Ascending aorta (tissue), 2 donors: ENCODE data around the gene ENPP7. TPM values are rescaled to one million over a fixed set of nuclear protein-coding genes. Genes with fewer than 3 reads are reported as not detected.
A peak's percentile ranks its signal among the peaks of the same experiment; 100 is the strongest.

Source experiments
- DNase-seq, 2 donors: peaks; one replicate each; pipeline ENCODE4 v3.0.0-alpha.2; 2019; ENCODE audit warnings: low spot score in 2 of 2
- H3K27ac ChIP-seq, 2 donors: fragments of 200-600 bp; sonication (generic); one replicate each; pipeline ENCODE4 v1.5.1; 2016 to 2017; ENCODE audit warnings: mild to moderate bottlenecking in 1 of 2
- H3K27me3 ChIP-seq: fragments of 200-600 bp; sonication (generic); one replicate; pipeline ENCODE4 v1.5.1; 2017
- H3K36me3 ChIP-seq, 2 donors: fragments of 200-600 bp; sonication (generic); one replicate each; pipeline ENCODE4 v1.5.1; 2016
- H3K4me1 ChIP-seq, 2 donors: fragments of 200-600 bp; sonication (generic); one replicate each; pipeline ENCODE4 v1.5.1; 2016 to 2017; ENCODE audit warnings: mild to moderate bottlenecking in 1 of 2
- H3K4me3 ChIP-seq, 2 donors: fragments of 200-600 bp; sonication (generic); one replicate each; pipeline ENCODE4 v1.5.1; 2016 to 2017; ENCODE audit warnings: mild to moderate bottlenecking in 1 of 2
- H3K9me3 ChIP-seq, 2 donors: fragments of 200-600 bp; sonication (generic); one replicate each; pipeline ENCODE4 v1.5.1; 2016
- intact Hi-C: fragments of 100-400 bp; cut with DNase I; formaldehyde crosslinking; loops from one replicate; pipeline ENCODE4 v1.15.1; 2023
- total RNA-seq: library from RNA; depleted of rRNA; stranded (reverse); fragments of >200 nt; gene quantifications from one replicate; pipeline ENCODE4 v1.1.0, GENCODE V29; 2016
- TF ChIP-seq, protein P1 (sequence below), 3 experiments: fragments of 200-600 bp in 2 of 3; fragments of 450-650 bp in 1 of 3; sonication (generic) in 2 of 3; IDR thresholded peaks; one replicate each; pipeline ENCODE4 v1.5.1; 2016 to 2019; ENCODE audit warnings: antibody characterized with exemption in 3 of 3, mild to moderate bottlenecking in 1 of 3, moderate library complexity in 1 of 3

Gene ENPP7
- total RNA-seq, 1 donor from 2014 or later: 2.2 TPM

- H3K4me1 ChIP-seq: no peaks in the 10 kb centered on the region
- intact Hi-C loops: loop anchor here (10.0 kb wide), 1 partner anchor 301 kb away; no protein-coding TSS in a partner anchor
- no peak overlapping the region for H3K4me3 ChIP-seq
- H3K9me3 ChIP-seq: no peaks in the 10 kb centered on the region
- peaks cover 7% of the 10 kb centered on the region for H3K27me3 ChIP-seq
- H3K27ac ChIP-seq: no peak overlapping the region
- DNase-seq: no peak
- H3K36me3 ChIP-seq: no peaks in the 10 kb centered on the region
- TF ChIP-seq, protein P1, sequence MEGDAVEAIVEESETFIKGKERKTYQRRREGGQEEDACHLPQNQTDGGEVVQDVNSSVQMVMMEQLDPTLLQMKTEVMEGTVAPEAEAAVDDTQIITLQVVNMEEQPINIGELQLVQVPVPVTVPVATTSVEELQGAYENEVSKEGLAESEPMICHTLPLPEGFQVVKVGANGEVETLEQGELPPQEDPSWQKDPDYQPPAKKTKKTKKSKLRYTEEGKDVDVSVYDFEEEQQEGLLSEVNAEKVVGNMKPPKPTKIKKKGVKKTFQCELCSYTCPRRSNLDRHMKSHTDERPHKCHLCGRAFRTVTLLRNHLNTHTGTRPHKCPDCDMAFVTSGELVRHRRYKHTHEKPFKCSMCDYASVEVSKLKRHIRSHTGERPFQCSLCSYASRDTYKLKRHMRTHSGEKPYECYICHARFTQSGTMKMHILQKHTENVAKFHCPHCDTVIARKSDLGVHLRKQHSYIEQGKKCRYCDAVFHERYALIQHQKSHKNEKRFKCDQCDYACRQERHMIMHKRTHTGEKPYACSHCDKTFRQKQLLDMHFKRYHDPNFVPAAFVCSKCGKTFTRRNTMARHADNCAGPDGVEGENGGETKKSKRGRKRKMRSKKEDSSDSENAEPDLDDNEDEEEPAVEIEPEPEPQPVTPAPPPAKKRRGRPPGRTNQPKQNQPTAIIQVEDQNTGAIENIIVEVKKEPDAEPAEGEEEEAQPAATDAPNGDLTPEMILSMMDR (IDR thresholded peaks at IDR 0.05): no peak
Measured at GRCh38 chr17:79705674-79706073, 25.1 kb upstream of the ENPP7 start.

DNA sequence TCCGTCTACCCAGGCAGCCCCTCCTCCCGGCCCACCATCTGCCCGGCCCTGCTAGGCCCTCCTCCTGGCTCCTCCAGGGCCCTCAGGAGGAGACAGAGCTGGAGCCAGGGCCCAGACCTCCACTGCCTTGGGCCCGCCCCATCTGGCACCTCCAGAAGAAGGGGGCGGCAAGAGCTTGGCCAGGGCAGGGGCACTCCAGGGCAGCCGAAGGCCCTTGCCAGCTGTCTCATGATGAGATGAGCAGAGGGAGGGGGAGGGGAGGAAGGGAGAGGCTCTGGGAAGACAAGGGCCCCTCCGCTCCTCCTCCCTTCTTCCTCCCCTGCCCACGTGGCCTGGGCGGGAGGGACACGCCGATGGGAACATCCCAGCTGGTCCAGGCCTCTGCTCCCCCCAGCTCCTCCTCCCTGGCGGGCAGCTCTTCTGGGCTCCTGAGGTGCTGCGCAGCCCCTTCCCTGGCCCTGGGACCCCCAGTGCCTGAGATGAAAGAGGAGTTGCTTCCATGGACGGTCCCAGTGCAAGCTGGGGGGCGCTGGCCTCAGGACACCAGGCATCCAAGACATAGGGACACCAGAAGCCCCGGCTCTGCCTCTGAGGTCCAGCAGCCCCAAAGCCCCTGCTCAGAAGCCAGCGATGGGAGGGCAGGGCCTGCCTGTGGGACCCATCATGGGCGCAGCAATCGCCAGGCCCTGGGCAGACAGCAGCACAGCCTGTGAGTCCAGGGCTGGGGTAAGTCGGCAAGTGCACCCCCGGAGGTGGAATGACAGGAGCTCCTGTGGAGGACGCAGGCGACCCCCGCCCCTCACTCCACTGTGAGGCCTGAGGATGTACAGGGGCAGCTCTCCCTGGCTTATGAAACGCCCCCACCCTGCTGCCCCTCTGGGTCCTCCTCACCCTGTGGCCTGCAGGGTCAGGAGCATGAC, 23.6 kb upstream of the ENPP7 start:
- no peaks in the 10 kb centered on the region for H3K9me3 ChIP-seq
- no peak overlapping the region for H3K4me3 ChIP-seq
- no peak overlapping the region for H3K27ac ChIP-seq
- H3K4me1 ChIP-seq: no peaks in the 10 kb centered on the region
- TF ChIP-seq, protein P1 (IDR thresholded peaks at IDR 0.05): no peak
- DNase-seq: no peak
- H3K27me3 ChIP-seq: peaks cover under 1% of the 10 kb centered on the region
- H3K36me3 ChIP-seq: no peaks in the 10 kb centered on the region
- intact Hi-C loops: loop anchor here (10.0 kb wide), 1 partner anchor 302 kb away; no protein-coding TSS in a partner anchor

GRCh38 chr17:79707931-79708891, 22.5 kb upstream of the ENPP7 start:
- Histone ChIP-seq H3K4me1 (no peaks in the 10 kb centered on the region), H3K4me3 (peak overlapping the region in 1 of 2 donors; percentile 42), H3K9me3 (no peaks in the 10 kb centered on the region), H3K27me3 (no peaks in the 10 kb centered on the region), H3K36me3 (no peaks in the 10 kb centered on the region), H3K27ac (no peak overlapping the region)
- TF ChIP-seq, protein P1 (IDR thresholded peaks at IDR 0.05): peak; percentile 52 to 78 (median 72)
- no peak for DNase-seq
- intact Hi-C loops: loop anchor here (10.0 kb wide), 1 partner anchor 303 kb away; no protein-coding TSS in a partner anchor

DNA sequence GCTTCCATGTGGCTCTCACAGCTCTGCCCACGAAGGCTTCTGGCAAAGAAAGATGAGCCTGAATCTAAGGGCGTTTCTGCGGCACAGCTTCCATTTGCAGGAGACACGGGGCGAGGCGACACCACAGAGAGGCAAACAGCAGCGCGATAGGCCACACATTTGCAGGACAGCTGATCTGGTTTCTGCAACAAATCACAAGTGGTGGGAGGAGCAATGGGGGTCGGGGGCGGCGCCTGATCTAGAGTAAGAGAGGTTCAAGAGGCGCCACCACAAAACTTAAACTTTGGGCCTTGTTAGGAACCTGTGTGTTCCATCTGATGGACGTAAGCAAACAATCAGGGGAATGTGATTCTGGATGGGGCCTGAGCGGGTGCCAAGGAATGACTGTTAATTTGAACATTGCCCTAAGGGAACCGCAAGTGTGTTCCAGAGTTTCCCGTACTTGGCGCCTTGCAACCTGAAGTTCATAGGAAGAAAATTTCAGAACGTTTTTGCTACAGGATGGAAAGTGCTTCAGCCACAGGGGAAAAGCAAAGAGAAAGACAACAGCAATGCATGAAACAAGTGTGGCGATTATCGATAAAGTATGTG, 18.9 kb upstream of the ENPP7 start:
- H3K27ac ChIP-seq: no peak overlapping the region
- TF ChIP-seq, protein P1 (IDR thresholded peaks at IDR 0.05): no peak
- no peaks in the 10 kb centered on the region for H3K4me1 ChIP-seq
- H3K9me3 ChIP-seq: no peaks in the 10 kb centered on the region
- no peaks in the 10 kb centered on the region for H3K36me3 ChIP-seq
- intact Hi-C loops: no loop called here
- H3K27me3 ChIP-seq: no peaks in the 10 kb centered on the region
- no peak for DNase-seq
- H3K4me3 ChIP-seq: no peak overlapping the region

GRCh38 chr17:79713391-79713790, 17.4 kb upstream of the ENPP7 start:
- H3K27ac ChIP-seq: no peak overlapping the region
- DNase-seq: no peak
- TF ChIP-seq, protein P1 (IDR thresholded peaks at IDR 0.05): no peak
- no peak overlapping the region for H3K4me3 ChIP-seq
- H3K36me3 ChIP-seq: no peaks in the 10 kb centered on the region
- H3K27me3 ChIP-seq: no peaks in the 10 kb centered on the region
- intact Hi-C loops: no loop called here
- H3K4me1 ChIP-seq: no peaks in the 10 kb centered on the region
- H3K9me3 ChIP-seq: no peaks in the 10 kb centered on the region
